Ureter (tissue), 1 donor: Measurements from ENCODE around the gene GNAT2. TPM values are rescaled to one million over a fixed set of nuclear protein-coding genes. Genes with fewer than 3 reads are reported as not detected.

Experiments used
- DNase-seq: peaks from one replicate; pipeline ENCODE4 v3.0.0-alpha.2; 2020; ENCODE audit warnings: low spot score
- total RNA-seq: library from RNA; stranded (reverse); gene quantifications from one replicate; pipeline ENCODE4 v1.2.4, GENCODE V29; 2023
- donor health status: DM: yes; HTN: yes; CAD: no.

Gene GNAT2
- total RNA-seq, 1 donor from 2014 or later: not detected

DNA sequence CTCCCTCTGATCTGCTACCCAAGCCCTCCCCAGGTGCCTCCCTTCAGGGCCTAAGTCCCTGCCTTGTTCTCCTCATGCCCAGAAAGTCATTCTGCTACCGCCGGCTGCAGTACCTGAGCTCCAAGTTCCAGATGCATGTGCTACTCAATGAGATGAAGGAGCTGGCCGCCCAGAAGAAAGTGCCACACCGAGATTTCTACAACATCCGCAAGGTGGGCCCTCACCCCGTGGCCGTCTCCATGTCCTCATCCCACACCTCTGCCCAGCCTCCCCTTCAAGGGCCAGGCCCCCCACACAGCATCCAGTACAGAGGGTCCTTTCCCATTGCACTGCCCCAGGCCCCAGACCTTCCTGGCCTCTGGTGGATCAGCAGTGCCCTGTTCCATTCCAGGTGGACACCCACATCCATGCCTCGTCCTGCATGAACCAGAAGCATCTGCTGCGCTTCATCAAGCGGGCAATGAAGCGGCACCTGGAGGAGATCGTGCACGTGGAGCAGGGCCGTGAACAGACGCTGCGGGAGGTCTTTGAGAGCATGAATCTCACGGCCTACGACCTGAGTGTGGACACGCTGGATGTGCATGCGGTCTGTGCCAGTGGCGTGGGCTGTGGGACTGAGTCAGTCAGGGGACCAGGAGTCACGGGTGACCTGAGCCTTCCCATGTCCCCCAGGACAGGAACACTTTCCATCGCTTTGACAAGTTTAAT lies 8.4 kb upstream of the GNAT2 start:
- DNase-seq: no peak

DNA sequence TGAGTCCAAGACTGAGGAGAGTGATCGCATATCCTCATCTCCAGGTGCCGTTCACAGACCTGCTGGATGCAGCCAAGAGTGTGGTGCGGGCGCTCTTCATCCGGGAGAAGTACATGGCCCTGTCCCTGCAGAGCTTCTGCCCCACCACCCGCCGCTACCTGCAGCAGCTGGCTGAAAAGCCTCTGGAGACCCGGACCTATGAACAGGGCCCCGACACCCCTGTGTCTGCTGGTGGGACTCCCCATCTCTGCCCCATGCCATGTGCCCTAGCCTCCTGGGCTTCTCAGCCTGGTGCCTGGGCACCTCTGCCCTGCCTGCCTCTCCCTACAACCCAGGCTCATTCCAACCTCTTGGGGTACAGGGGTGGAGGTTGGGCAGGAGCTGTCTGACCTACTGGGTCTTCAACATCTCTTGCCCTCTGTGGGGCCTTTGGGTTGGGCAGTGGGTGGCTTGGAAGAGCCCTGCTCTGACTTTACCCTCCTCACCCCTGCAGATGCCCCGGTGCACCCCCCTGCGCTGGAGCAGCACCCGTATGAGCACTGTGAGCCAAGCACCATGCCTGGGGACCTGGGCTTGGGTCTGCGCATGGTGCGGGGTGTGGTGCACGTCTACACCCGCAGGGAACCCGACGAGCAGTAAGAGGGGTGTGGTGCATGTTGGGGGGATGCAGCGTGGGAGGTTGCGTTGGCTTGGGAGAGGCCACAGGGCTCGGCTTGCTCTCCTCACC lies 7.4 kb upstream of the GNAT2 start:
- no peak for DNase-seq

DNA sequence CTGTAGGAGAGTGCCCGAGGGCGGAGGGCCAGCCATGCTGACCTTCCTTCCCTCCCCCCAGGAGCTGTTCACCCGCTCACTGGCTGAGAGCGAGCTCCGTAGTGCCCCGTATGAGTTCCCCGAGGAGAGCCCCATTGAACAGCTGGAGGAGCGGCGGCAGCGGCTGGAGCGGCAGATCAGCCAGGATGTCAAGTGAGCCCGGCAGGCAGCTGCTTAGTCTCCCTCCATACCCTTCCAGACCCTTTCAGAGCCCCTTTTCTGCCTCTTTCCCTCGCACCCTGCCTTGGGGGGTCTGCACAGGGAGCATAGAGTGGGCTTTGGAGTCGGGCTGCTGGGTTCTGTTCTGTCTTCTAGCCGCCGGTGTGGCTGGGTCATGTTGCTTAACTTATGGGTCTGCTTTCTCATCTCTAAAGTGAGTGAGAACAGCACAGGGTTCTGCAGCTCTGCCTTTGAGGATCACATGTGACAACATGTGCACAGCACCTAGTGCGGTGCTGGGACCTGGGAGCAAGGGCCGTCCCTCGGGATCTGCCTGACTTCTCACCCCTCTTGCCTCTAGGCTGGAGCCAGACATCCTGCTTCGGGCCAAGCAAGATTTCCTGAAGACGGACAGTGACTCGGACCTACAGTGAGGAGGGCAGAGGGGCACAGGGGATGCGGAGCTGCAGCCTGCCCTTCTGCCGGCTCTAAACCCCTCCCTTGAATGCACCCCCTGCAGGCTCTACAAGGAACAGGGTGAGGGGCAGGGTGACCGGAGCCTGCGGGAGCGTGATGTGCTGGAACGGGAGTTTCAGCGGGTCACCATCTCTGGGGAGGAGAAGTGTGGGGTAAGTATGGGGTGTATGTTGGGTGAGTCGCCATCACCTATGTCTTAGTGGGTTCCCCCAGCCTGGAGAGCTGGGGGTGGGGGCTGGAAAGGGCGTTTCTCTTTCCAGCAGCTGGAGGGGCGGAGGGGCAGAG lies 6.5 kb upstream of the GNAT2 start:
- no peak for DNase-seq

DNA sequence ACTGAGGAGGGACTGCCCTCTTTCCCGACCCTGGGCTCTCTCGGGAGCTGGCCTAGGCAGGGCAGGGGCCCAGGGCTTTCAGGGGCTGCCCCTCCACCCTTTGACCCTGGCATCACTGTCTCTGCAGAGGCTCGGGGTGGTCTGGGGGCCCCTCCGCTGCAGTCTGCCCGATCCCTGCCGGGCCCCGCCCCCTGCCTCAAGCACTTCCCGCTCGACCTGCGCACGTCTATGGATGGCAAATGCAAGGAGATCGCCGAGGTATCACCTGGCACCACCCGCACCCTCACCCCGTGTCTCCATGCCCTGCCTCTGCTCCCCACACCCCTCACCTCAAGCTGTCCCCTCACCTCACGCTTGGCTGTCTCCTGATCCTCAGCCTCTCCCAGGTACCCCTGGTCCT lies 5.8 kb upstream of the GNAT2 start:
- DNase-seq: no peak

DNA sequence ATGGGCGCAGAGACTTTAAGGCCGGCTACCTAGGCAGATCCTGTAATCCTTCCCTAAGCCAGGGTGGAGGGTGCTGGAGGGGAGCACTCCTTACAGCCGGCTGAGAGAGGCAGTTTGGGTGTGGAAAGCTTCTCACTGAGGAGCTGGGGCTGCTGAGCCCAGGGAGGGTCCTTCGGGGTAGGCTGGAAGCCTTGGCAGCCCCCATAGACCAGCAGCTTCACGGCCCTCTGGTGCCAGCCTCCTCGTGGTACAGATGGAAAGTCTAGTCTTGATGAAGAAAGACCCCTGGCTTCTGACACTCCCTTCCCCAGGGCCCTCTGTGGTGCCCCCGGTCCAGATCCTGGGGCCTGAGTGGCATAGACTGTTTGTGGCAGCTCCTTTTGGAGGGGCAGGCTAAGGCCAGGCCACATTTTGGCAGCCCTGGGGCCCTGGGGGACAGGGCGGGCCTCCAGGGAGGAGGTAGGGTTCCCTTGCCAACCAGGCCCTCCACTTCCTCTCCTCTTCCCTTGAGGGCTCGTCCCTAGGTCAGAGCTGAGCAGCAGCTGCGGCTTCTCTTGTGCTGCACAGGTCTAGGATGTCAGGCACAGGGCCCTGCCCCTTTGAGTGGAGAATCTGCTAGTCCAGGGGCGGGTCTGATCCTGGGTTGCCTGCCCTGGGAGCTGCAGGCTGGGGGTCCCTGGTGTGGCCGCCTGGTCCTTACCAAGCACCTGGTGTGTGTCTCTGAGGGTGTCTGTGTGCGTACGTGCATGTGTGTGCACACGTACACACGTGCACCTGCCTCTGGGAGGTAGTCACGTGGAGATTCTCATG lies 5.0 kb upstream of the GNAT2 start:
- no peak for DNase-seq

DNA sequence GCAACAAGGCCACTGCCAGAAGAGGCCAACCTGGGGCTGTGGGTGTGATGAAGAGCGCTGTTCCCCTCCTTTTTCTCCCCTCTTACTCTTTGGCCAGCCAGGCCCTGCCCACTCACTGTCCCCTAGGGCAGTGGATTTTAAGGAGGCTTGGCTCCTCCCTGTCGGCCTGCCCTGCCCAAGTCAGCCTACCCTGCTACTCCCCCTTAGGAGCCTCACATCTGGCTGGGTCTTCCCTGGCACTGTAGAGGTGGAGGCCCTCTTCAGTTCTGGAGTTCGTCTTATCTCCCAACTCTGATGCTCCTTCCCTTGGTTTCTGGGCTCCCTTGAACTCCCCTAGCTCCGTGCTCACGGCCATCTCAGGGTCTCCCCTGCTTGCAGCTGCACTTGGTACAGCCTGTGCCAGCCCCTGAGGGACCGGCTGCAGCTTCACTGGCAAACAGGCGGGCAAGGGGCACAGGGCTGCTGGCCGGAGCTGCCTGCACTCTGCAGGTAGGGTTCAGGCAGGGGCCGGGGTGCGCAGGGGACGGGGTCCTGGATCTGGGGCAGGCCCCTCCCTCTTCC lies 4.3 kb upstream of the GNAT2 start:
- DNase-seq: no peak

DNA sequence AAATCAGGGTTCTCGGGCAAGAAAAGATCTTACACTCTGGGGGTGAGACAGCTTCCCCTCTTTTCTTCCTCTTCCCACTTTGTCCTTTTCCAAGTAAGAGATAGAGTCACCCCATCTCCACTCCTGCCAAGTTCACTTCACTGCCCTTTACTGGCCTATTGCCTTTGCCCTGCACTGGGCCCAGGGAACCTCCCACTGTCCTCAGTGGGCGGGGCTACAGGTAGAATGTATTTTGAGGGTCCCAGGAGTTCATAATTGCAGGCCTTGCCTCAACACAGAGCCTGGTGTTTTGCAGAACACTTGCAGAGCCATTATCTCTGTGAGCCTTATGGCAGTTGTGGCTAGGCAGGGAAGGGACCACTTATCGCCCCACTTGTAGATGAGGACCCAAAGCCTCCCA lies 3.5 kb upstream of the GNAT2 start:
- no peak for DNase-seq

DNA sequence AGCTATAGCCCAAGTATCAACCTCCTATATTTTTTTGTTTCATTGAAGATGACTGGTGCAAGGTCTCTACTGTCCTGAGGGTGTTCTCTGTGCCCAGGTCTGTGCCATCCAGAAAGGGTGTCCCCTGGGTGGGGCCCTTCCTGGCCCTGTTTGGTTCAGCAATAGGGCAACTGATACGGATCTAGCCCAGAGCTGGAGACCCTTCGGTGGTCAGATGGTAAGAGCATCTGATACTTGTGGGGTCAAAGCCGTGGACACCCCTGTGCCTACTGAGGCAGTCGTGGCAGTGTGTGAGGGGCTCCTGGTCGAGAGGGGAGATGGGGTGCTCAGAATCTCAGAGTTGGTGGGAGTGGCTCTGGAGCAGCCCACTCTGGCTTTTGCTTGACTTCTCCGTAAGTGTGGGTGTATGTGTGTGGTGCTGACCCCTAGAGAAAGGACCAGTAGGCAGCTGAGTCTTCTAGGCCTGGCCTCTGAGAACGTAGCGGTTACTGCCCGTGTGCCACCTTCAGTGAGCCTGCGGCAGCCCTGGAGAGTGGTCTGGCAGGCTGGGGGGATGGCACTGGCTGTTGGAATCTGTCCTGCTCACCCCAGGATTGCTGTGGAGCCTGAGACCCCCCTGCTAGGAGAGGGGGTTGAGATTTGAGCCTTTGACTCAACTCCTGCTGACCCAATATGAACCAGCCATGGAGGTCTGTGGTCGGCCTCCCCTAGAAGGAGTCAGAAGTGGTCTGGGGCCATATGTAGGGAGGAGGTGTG lies 2.9 kb upstream of the GNAT2 start:
- DNase-seq: no peak

DNA sequence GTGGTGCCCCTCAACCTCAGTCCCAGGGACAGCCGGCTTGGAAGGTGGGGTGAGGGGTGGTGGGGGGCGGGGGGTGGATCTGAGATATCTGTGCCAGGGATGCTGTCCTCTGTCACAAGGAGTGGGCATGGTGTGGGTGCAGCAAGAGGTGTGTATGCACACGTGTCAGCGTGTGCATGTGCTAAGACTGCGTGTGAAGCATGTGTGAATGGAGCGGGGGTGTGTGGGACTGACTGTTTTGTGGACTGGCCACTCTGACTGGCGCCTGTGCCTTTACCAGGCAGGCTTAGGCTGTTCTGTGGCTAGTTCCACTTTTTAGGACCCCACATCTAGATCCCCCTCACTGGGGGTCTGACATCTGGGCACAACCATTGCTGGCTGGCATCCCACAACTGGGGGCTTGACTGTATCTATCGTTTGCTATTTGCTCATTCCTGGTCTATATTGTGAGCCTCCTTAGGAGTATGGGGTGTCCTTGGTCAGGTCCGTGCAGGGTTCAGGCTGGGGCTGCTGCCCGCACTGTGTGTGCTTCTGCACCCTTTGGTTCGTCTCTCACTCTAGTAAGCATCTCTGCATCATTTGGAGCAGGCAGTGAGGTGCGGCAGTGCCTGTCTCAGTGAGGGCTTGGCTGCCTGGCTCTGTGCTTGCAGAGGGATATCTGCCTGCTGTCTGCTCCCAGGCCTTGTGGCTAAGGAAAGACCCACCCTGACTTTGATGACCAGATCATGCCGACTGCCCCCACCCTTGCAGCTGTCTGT lies 2.1 kb upstream of the GNAT2 start:
- DNase-seq: no peak

DNA sequence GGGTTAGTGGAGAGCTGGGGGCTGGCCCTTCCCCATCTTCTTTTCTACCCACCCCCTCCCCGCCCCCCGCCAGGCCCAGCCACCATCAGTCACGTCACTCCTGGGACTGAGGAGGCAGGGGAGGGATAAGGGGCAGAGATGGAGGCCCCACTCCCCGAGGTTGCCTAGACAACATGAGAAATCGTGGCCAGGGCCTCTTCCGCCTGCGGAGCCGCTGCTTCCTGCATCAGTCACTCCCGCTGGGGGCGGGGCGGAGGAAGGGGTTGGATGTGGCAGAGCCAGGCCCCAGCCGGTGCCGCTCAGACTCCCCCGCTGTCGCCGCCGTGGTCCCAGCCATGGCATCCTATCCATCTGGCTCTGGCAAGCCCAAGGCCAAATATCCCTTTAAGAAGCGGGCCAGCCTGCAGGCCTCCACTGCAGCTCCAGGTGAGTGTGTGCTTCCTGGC lies 1.4 kb upstream of the GNAT2 start:
- peak; percentile 93 for DNase-seq

DNA sequence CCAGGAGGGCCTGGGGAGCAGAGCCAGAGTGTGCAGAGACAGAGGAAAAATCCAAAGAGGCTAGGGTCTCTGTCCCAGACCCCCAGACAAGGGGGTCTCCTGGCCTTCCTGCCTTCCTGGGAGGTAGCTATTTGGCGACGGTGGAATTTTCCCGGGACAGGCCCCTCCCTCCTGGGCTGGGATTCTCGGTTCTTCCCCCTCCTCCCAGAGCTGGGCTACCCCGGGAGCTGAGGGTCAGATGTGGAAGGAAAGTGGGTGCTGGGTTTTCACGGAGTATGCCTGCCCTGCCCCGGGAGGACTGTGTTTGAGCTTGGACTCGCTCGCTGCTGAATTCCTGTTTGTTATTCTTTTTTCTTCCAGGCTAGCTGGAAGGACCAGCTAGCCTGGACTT lies 980 bp upstream of the GNAT2 start:
- DNase-seq: no peak

DNA sequence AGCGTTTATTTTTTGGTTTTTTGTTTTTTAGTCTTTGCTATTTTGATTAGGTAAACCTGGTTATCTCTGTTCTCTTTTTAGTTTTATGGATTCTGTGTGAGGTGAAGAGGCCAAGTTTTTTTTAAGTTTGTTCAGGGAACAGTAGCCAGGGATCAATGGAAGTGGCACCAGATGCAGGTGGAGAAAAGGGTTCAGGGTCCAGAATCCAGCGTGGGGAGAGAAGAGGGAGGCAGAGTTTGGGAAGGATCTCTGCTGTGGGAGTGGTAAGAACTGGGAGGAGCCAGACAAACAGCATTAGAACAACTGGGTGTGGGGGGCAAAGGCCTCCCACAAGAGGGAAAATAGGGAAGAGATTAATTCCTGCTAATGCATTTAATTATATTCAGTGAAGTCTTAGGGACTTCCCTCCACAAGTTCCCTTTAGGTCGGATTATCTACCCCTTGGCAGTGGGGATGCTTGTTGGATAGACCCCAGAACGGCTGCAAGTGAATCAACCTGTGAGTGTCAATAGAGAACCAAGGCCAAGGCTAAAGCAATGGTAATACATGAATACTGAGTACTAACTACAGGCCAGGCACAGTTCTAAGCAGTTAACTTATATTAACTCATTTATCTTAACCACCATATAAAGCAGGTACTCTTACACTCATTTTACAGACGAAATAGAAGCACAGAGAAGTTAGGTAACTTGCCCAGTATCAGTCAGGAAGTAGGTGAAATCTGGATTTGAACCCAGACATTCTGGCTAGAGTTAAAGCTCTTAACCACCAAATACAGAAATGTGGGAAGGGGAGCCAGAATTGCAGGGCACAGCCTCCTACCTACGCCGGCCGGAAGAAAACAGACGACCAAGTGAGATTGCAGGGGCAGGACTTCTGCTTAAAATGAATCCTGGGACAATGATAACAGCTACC lies 498 bp downstream of the GNAT2 start:
- no peak for DNase-seq

DNA sequence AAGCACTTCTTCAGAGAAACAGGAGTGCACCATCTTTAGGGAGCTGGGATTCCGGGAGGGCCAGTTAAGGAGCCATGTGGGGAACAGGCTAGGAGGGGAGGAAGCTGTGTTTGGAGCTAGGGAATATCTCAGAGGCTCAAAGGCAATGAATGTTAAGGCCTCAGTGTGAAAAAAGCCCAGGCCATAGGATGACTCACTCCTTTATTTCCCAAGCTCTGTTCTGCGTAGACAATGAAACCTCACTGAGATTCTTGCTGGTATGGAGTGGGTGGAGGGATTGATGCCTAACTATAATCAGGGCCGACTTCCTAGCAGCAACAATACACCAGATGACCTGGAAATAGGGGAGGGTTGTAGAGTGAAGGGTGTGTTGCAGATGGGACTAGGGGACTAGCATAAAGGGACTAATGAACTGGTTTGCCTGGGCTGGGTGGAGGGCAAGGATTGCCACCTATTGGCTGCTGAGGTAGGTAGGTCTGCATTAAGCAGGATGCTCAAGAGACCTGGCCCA lies 2.1 kb downstream of the GNAT2 start:
- DNase-seq: no peak

DNA sequence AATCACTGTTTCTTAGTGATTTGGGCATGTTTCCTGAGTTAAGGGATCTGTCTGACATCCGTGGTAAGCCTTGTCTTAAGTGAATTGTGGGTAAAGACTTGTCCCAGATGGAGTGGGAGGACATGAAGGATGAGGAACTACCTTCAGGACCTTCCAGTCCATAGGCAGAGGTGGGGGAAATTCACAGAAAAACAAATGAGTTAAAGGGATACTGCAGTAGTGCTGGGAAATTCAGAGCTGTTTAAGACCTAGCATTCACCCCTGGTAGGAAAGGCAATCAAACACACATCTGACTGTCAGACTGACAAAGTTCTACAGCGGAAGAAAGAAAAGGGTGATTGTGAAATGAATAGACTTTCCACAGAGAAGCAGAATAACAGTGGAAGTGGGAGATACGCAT lies 3.0 kb downstream of the GNAT2 start:
- no peak for DNase-seq

DNA sequence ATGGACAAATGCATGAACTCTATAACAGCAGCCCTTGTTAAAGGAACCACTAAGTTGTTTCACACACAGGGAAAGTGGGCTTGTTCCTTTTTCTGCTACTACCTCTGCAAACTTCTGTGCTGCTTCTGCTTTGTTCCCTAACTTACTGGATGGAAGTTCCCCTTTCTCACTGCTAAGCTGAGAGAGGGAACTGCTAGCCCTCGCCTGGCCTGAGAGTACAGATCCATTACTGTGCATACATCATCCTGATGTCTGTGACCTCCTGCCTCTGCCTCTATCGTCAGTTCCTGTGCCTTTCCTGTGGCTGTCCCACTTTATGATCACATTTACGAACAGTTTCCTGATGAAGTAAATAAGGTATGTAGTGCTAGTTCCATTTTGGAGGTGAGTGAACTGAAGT lies 3.5 kb downstream of the GNAT2 start:
- no peak for DNase-seq

DNA sequence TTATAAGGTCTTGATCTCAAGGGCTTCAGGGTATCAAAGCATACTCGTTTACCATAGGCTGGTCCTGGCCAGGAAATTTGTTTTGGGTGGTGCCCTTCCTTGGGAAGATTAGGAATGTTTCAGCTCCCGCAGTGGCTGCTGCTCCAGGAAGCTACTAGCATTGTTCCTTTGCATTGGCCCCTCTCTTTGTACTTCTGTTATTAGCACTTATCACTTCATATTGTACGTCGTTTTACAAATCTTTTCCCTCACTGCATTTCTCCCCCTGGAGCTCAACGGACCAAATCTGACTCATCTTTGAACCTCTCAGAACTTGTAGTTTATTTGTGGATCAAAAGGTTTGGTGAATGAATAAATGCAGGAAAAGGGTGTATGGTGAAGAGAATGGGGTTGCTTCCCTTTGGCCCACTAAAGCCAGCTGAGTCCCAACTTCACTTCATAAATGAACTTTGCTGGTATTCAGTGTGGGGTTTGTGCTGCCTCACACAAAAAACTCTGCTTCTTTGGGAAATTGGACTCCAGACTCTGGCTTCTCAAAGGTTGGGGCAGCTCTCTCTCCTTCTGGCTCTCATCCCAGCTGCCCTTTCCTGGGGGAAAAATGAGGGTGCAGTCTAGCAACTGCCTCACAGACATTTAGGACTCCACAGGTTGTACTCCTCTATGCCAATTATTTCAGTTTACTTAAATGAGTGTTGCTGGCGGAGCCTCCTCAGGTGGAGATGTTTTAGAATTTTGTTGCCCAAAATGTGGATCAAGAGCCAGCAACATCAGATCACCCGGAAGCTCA lies 5.9 kb downstream of the GNAT2 start:
- DNase-seq: no peak

DNA sequence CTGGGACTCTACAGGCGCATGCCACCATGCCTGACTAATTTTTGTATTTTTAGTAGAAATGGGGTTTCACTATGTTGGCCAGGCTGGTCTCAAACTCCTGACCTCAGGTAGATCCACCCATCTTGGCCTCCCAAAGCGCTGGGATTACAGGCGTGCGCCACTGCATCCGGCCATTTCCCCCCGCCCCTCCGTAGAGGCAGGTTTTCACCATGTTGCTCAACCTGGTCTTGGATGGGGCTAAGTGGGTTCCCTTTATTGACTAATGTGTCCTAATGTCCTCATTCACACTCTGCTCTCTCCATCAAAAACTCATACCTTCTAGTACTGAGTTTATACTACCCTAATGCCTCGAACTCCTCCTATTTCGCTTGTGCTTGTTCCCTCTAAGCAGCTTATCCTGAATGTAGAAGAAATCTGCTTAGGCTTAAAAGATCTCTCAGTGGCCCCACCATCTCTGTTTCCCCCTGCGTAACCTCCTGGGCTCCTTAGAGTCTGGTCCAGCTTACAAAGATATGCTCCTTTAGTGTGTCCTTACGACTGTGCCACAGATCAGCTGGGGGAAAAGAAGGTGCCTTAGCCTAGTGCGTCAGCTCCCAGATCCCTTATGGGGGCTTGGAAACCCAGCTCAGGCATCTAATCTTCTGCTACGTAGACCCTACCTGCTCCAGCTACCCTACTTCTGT lies 8.0 kb downstream of the GNAT2 start:
- no peak for DNase-seq
